Measurements from ENCODE around the gene HOXB3.

Gene HOXB3

GRCh38 chr17:48555258-48556228 is 34.5 kb downstream of the HOXB3 start:
- peak; percentile 69 for DNase-seq

- no peak for DNase-seq
These were observed 35.4 kb downstream of the HOXB3 start for GRCh38 chr17:48554412-48555257.

DNA sequence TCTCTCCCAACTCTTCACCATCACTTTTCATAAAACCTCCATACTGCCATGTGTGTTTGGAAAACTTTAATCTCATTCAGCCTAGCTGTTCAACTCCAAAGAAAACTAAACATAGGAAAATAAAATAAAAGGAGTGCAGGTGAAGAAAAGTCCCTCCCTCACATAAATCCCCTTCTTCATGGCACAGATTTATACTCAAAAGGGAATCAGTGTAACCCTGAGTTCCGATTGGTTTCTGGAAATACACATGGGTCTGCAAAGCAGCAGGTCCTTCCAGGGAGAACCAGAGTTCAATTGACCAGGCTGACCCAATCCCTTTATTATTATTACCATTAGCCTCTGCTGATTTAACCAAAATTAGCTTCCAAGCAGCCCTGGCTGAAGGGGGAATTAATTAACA is 36.2 kb downstream of the HOXB3 start:
- no peak for DNase-seq

- DNase-seq, result no peak
These were observed 36.9 kb downstream of the HOXB3 start for GRCh38 chr17:48553190-48553547.

DNA sequence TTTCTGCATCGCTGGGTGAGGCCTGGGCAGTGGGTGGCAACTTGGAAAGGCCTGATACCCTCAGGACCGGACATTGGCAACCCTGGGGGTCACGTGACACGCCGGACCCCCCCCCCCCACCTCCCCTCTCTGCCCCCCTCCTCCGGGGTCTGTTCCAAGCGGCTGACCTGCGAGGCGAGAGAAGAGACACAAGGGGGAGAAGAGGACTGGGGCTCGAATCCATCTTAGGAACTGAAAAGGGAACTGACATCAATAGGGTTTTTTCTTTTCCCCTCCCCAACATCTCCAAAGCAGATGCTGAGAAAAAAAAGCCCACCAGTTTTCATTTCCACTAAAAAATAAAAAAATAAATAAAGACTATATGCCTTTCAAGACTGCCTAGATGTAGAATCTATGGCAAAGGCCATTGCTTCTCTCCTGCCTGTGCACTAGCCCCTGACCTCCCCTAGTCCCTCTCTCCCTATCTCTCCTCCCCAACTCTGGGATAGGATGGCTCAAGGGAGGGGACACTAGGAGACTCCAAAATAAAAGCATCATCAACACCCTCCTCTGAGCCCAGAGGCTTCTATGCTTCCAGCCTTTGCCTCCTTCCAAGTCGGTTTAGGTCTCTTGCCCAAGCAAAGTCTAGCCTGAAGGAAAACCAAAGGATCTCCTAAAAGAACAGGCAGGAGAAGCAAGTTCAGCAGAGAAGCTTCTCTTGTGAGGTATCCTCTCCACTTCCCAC is 37.4 kb downstream of the HOXB3 start:
- DNase-seq, result peak; percentile 73

GRCh38 chr17:48551596-48552465 is 38.2 kb downstream of the HOXB3 start:
- DNase-seq, result peak; percentile 38

- DNase-seq, result no peak
These were observed 38.9 kb downstream of the HOXB3 start for GRCh38 chr17:48551214-48551555.

GRCh38 chr17:48550502-48551213 is 39.4 kb downstream of the HOXB3 start:
- DNase-seq, result no peak

- DNase-seq, result no peak
These were observed 40.0 kb downstream of the HOXB3 start for GRCh38 chr17:48549914-48550501.

GRCh38 chr17:48549281-48549630 is 40.8 kb downstream of the HOXB3 start:
- no peak for DNase-seq

DNA sequence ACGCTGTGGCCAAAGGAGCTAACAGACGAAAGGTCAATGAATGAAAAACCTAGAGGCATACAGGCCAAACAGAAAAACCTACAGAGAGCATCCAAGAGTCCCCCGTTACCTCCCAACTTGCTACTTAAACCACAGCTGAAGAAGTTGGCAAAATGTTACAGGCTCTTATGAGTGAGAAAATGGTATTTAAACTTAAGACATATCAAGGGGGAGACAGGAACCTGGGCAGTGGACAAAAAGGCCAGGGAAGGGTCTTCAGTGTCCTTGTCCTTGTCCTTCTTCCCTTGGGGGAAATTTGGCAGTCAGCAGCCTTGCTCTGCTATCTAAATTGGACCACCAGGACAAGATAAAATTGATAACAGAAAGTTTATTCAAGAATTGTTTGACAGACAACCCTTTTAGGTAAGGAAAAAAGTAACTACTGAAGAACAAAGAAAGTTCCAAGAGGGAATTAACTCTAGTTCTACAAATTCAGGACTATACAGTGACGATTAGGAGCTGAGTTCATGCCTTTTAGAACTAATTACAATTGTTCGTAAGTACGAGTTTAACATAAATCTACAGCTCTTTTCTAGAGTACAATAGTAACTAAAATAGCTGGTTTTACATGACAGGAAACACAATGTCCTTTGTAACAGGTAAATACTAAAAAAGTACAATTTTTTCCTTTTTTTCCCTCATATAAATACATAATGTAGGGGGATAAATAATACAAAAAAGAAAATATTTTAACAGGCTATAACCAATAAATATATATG is 41.3 kb downstream of the HOXB3 start:
- no peak for DNase-seq

DNA sequence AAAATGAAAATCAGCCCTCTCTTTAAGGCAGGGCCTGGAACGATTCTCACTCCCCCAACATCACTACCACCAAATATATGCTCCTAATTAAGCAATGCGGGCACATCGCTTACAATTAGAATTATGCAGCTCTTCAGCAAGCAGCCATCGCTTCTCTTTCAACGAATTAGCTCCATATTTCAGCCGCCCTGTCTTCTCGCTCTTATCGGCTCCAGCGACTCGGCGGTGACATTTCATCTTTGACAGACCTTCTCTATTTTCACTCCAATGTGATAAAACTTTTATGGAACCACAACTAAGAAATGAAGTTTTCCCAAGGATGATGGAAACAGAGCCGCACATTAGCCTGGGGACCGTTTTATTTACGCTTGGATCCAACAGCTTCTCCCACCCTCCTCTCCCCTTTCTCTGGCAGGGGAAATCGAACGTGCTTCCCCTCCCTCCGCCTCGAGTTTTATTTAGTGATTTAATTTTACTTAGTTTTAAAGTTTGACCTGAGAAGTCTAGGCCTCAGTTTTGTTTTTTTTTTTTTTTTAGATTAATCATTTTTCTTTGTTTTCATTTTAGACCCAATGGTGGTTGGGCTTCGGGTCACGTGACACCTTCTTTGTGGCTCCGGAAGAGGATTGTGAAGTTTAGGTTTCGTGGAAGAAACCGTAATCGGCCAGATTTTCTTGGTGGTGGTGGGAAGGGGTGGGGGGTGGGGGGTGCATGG is 42.1 kb downstream of the HOXB3 start:
- no peak for DNase-seq

- DNase-seq, result peak; percentile 83
These were observed 42.9 kb downstream of the HOXB3 start for GRCh38 chr17:48546924-48547807.

DNA sequence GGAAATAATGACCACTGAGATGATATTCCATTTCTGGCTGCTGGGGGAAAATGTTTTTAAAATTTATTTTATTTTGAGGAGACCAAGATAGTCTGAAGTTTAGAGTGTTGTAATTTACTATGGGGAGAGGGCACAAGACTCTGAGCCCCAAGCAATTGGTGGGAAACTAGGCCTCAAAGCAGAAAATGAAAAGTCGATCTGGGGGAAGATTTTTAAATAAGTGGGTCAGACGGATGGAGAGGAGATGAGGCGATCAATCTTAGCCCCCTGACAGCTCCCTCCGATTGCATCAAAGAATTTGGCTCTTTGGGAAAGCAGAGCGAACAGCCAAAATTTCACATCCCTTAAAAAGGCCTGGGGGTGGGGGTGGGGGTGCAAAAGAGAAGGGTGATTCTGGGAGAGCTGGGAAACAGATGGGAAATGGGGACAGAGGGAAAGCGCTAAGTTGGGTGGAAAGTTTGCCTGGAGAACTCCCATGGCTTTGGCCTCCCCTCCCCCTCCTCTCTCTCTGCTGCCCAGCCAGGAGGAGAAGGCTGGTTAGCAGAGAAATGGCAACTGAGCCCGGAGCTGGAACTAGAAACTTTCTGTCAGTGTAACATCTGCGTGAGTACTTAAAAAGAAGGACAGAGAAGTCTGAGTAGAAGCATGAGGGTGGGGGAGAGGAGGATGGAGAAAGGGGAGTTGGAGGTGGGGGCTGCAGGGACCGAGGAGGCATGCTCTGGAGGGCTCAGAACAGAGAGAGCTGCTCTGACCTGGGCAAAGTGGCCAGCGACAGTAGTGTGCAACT is 43.7 kb downstream of the HOXB3 start:
- DNase-seq, result no peak

- no peak for DNase-seq
These were observed 44.5 kb downstream of the HOXB3 start for GRCh38 chr17:48545539-48545938.

GRCh38 chr17:48545022-48545375 is 45.0 kb downstream of the HOXB3 start, which contains the start of gene HOXB2:
TSS of gene HOXB2 (minus strand) at chr17:48545109. CDS start at chr17:48544911, 198 bp downstream.
- peak; percentile 77 for DNase-seq

- DNase-seq, result peak; percentile 79
These were observed 45.6 kb downstream of the HOXB3 start for GRCh38 chr17:48544349-48545021.
